HepG2 (cell line): ENCODE data around the gene ST6GALNAC4. TPM values are rescaled to one million over a fixed set of nuclear protein-coding genes. Genes with fewer than 3 reads are reported as not detected.

Experiments used
- ATAC-seq: fragments of 200-7000 bp; cut with Tn5 transposase; 3 replicates; pipeline ENCODE4 v1.9.1; 2020; ENCODE audit warnings: mild to moderate bottlenecking, moderate library complexity
- BruUV-seq: library from RNA; stranded (reverse); fragments of 400-500 nt; replicated peaks from 2 replicates; lab custom pipeline; 2021; lab: Mats Ljungman, UMichigan
- CTCF ChIA-PET: fragments of 300-600 bp; formaldehyde crosslinking; extraction: SDS; loops from one replicate; lab custom pipeline; 2021; ENCODE audit warnings: low total read pairs, inconsistent platforms, low intra/inter-chr PET ratio; lab: Yijun Ruan, JAX
- POLR2A ChIA-PET: fragments of 350-600 bp; sonication (Branson Sonifier 250); formaldehyde crosslinking; loops from one replicate; lab custom pipeline; 2020; ENCODE audit warnings: antibody characterized with exemption, inconsistent platforms; lab: Yijun Ruan, JAX
- DNase-seq: peaks from one replicate; pipeline ENCODE4 v3.0.0-alpha.2; 2015; ENCODE audit warnings: low spot score
- FAIRE-seq: peaks from 3 replicates; lab custom pipeline; 2011; peaks lifted over from hg19 to GRCh38; lab: Jason Lieb, UNC
- H2AFZ ChIP-seq: one replicate; pipeline ENCODE4 v1.6.1; 2011; ENCODE audit warnings: low read length, inconsistent platforms
- H3K27ac ChIP-seq: fragments of 300-600 bp; 3 replicates; pipeline ENCODE4 v1.8.0; 2011; ENCODE audit warnings: mixed run types, mild to moderate bottlenecking, mixed read lengths, low read length, inconsistent platforms; ENCODE audit not compliant: insufficient read depth; ENCODE audit errors: extremely low read length
- H3K27me3 ChIP-seq, 2 experiments: fragments of 200-600 bp in 1 of 2; 2 replicates in 1 of 2; 3 replicates in 1 of 2; pipeline versions ENCODE4 v1.6.0 to v1.8.0; 2011; ENCODE audit warnings: low read length in 2 of 2, mild to moderate bottlenecking in 2 of 2, moderate library complexity in 2 of 2, inconsistent platforms in 1 of 2; ENCODE audit not compliant: insufficient read depth in 2 of 2, control insufficient read depth in 1 of 2
- H3K36me3 ChIP-seq, 2 experiments: fragments of 200-600 bp in 1 of 2; replicated peaks in 1 of 2; 2 replicates in 1 of 2; 3 replicates in 1 of 2; pipeline versions ENCODE4 v1.5.1 to v1.8.0; 2011; ENCODE audit warnings: low read length in 2 of 2, inconsistent platforms in 1 of 2; ENCODE audit not compliant: insufficient read depth in 2 of 2, control insufficient read depth in 1 of 2
- H3K4me1 ChIP-seq: 2 replicates; pipeline ENCODE4 v1.5.1; 2012; ENCODE audit warnings: low read length, inconsistent platforms; ENCODE audit not compliant: insufficient read depth
- H3K4me2 ChIP-seq: 2 replicates; pipeline ENCODE4 v1.6.0; 2011; ENCODE audit warnings: low read depth, low read length, inconsistent platforms
- H3K4me3 ChIP-seq, 3 experiments: fragments of 200-600 bp in 1 of 3; sonication (generic), shearing (Covaris generic) in 1 of 3; replicated peaks in 1 of 3; 2 replicates each; pipeline ENCODE4 v1.5.1; 2011 to 2016; ENCODE audit warnings: low read length in 3 of 3, inconsistent platforms in 2 of 3, low read depth in 2 of 3, mild to moderate bottlenecking in 2 of 3, control low read depth in 1 of 3, mixed read lengths in 1 of 3; ENCODE audit not compliant: insufficient read depth in 1 of 3
- H3K79me2 ChIP-seq: one replicate; pipeline ENCODE4 v1.6.1; 2011; ENCODE audit warnings: low read length, inconsistent platforms; ENCODE audit not compliant: insufficient read depth
- H3K9ac ChIP-seq: 2 replicates; pipeline ENCODE4 v1.6.0; 2011; ENCODE audit warnings: mild to moderate bottlenecking, low read depth, low read length, inconsistent platforms; ENCODE audit not compliant: insufficient read depth
- H3K9me3 ChIP-seq: 2 replicates; pipeline ENCODE4 v1.5.1; 2012; ENCODE audit warnings: mild to moderate bottlenecking, low read length
- H4K20me1 ChIP-seq: 2 replicates; pipeline ENCODE4 v1.6.0; 2011; ENCODE audit warnings: inconsistent platforms, mild to moderate bottlenecking, low read length, moderate library complexity; ENCODE audit not compliant: insufficient read depth
- ARHGAP35 ChIP-seq: sonication (generic); formaldehyde crosslinking; IDR thresholded peaks from 2 replicates; pipeline ENCODE4 v1.9.0; 2022; ENCODE audit warnings: mild to moderate bottlenecking, inconsistent platforms, moderate library complexity, missing genetic modification reagents, borderline replicate concordance
- HMG20B ChIP-seq: conservative IDR thresholded peaks from 2 replicates; pipeline ENCODE4 v1.6.1; 2016; ENCODE audit warnings: missing genetic modification reagents, missing compliant biosample characterization
- HOXA9 ChIP-seq: sonication (generic); formaldehyde crosslinking; IDR thresholded peaks from 2 replicates; pipeline ENCODE4 v1.8.1; 2022; ENCODE audit warnings: missing genetic modification reagents, mild to moderate bottlenecking, moderate library complexity, borderline replicate concordance
- JDP2 ChIP-seq: sonication (generic); formaldehyde crosslinking; IDR thresholded peaks from 2 replicates; pipeline ENCODE4 v1.8.1; 2022; ENCODE audit warnings: missing genetic modification reagents, borderline replicate concordance
- MEF2D ChIP-seq: sonication (generic); formaldehyde crosslinking; IDR thresholded peaks from 2 replicates; pipeline ENCODE4 v1.5.1; 2020; ENCODE audit warnings: mild to moderate bottlenecking, missing genetic modification reagents
- NFE2L1 ChIP-seq: sonication (generic); formaldehyde crosslinking; IDR thresholded peaks from 2 replicates; pipeline ENCODE4 v1.4.0; 2020; ENCODE audit warnings: missing genetic modification reagents, mild to moderate bottlenecking, borderline replicate concordance
- NR2F2 ChIP-seq: IDR thresholded peaks from 2 replicates; pipeline ENCODE4 v1.6.1; 2012; ENCODE audit warnings: low read depth, inconsistent platforms, borderline replicate concordance
- RFXANK ChIP-seq: IDR thresholded peaks from 2 replicates; pipeline ENCODE4 v1.6.1; 2016
- TRAFD1 ChIP-seq: sonication (generic); formaldehyde crosslinking; IDR thresholded peaks from 2 replicates; pipeline ENCODE4 v1.5.1; 2020; ENCODE audit warnings: missing genetic modification reagents, mild to moderate bottlenecking, borderline replicate concordance
- ZBTB25 ChIP-seq: IDR thresholded peaks from 2 replicates; pipeline ENCODE4 v1.6.1; 2018; ENCODE audit warnings: missing genetic modification reagents
- ZNF235 ChIP-seq: sonication (generic); formaldehyde crosslinking; IDR thresholded peaks from 2 replicates; pipeline ENCODE4 v1.8.1; 2023; ENCODE audit warnings: mild to moderate bottlenecking, missing genetic modification reagents, borderline replicate concordance
- ZNF543 ChIP-seq: sonication (generic); formaldehyde crosslinking; IDR thresholded peaks from 2 replicates; pipeline ENCODE4 v1.4.0; 2020; ENCODE audit warnings: mild to moderate bottlenecking, missing genetic modification reagents
- WGBS: methylation state at CpG from one replicate; pipeline ENCODE4 v1.1.6; 2017; ENCODE audit warnings: low lambda C conversion rate; 5-methylcytosine and 5-hydroxymethylcytosine counted together
- in situ Hi-C: cut with HindIII; loops from 2 replicates; pipeline ENCODE4 v1.10.0; 2017; ENCODE audit warnings: low pct_unique_long_range_greater_than_20kb; ENCODE audit not compliant: extremely low pct_ligation_motif_present
- intact Hi-C: fragments of 100-400 bp; cut with micrococcal nuclease; formaldehyde crosslinking; loops from one replicate; pipeline ENCODE4 v1.10.0; 2022; ENCODE audit not compliant: unreplicated experiment
- polyA plus RNA-seq, 8 experiments: library from polyadenylated mRNA; depleted of rRNA in 3 of 8; stranded (reverse) in 7 of 8; unstranded in 1 of 8; fragments of >200 nt; fragmentation: Illumina TruSeq in 4 of 8; extraction: Trizol in 4 of 8; gene quantifications; 2 replicates each; pipeline versions ENCODE4 v1.2.1 to v1.2.3, GENCODE V29; 2011 to 2016; ENCODE audit warnings: low read depth in 4 of 8, missing spikeins in 1 of 8, mixed read lengths in 1 of 8; ENCODE audit not compliant: insufficient read depth in 1 of 8
- total RNA-seq, 5 experiments: library from RNA; depleted of rRNA; stranded (reverse); fragments of >200 nt; fragmentation: Illumina TruSeq; extraction: Trizol; gene quantifications; 2 replicates each; pipeline ENCODE4 v1.2.3, GENCODE V29; 2016; ENCODE audit warnings: low read depth in 1 of 5

ST6GALNAC4 gene
- total and polyA plus RNA-seq, 2 of the 13 experiments (the other 11 are each of a cell fraction or from before 2014, with no cell fraction given) = 18.8 to 27.7 TPM

- 90% methylated on average over 18 of the region's 19 CpGs for WGBS
- FAIRE-seq = no peak
- Histone ChIP-seq H4K20me1 (no peaks in the 10 kb centered on the region), H3K27ac (no peak overlapping the region), H3K9me3 (no peaks in the 10 kb centered on the region), H3K27me3 (no peaks in the 10 kb centered on the region), H3K9ac (no peak overlapping the region), H3K79me2 (peaks cover 87% of the 10 kb centered on the region), H3K4me3 (no peak overlapping the region), H3K4me2 (no peak overlapping the region), H3K4me1 (peaks cover 73% of the 10 kb centered on the region), H3K36me3 (peaks cover 1 to 9% of the 10 kb centered on the region in 2 experiments; a peak in 3 of 5 replicates), H2AFZ (no peak overlapping the region)
- POLR2A ChIA-PET = interaction anchor here (1.2 to 3.3 kb wide), 2 partner anchors 8 to 13 kb away, joined by 5 to 9 read pairs; no protein-coding TSS in a partner anchor
- ATAC-seq = no peak
- in situ Hi-C loops = no loop called here
- intact Hi-C loops = no loop called here
- TF ChIP-seq NFE2L1 (CRISPR knock-in tag) (no peak), TRAFD1 (no peak), MEF2D (CRISPR knock-in tag) (no peak), ZBTB25 (CRISPR knock-in tag) (no peak), ZNF235 (CRISPR knock-in tag) (no peak), ARHGAP35 (no peak), JDP2 (no peak), RFXANK (CRISPR knock-in tag) (no peak), HOXA9 (CRISPR knock-in tag) (no peak), ZNF543 (CRISPR knock-in tag) (no peak), HMG20B (CRISPR knock-in tag) (no peak), NR2F2 (no peak)
- DNase-seq = no peak
- no TSS peak for BruUV-seq
- CTCF ChIA-PET = no interaction called here
Observed at GRCh38 chr9:127963359-127964064, 46.7 kb upstream of the ST6GALNAC4 start.
